Measurements from ENCODE around the gene ZNF442. TPM values are rescaled to one million over a fixed set of nuclear protein-coding genes. Genes with fewer than 3 reads are reported as not detected.

ZNF442 gene
- total and polyA plus RNA-seq, 10 of the 15 experiments (the other 5 are each of a cell fraction or from before 2014, with no cell fraction given), result 0.05 to 0.64 (median 0.23) TPM; not detected in 1

Small RNA genes within 50 kb of the gene (small RNA-seq; reads per million reads assigned to genes)
- gene RPS29P23, result not detected

Other genes starting within 250 kb of the ZNF442 start
Only the 7 nearest of the 11 such genes appear.
- gene ZNF136, start 202.6 kb downstream of the ZNF442 start, total RNA-seq (2014; rRNA removed), result 7.4 and 7.8 TPM in 2 replicates
- gene ZNF136, start 202.6 kb downstream of the ZNF442 start, total RNA-seq (2014; rRNA removed; fragmentation: Illumina TruSeq; extraction: Trizol), result 7.7 and 8.8 TPM in 2 replicates
- gene ZNF136, start 202.6 kb downstream of the ZNF442 start, total RNA-seq (2021), result 4.9 and 6.6 TPM in 2 replicates
- gene ZNF136, start 202.6 kb downstream of the ZNF442 start, polyA plus RNA-seq (2011; rRNA removed), result 7.1 and 11.4 TPM in 2 replicates
- 6.6 and 8.0 TPM in 2 replicates for gene ZNF136, start 202.6 kb downstream of the ZNF442 start, polyA plus RNA-seq (2014; fragmentation: Illumina TruSeq; extraction: Trizol)
- gene ZNF136, start 202.6 kb downstream of the ZNF442 start, polyA plus RNA-seq (2014; fragmentation: Nextera tagmentation; extraction: Ambion mirVana), result 1 to 10 TPM; 2.8 to 3.1 TPM
- 2.9 and 5.0 TPM in 2 replicates for gene ZNF136, start 202.6 kb downstream of the ZNF442 start, polyA plus RNA-seq (2014; rRNA removed)
- gene ZNF136, start 202.6 kb downstream of the ZNF442 start, polyA plus RNA-seq (2016; fragmentation: Nextera tagmentation; extraction: Ambion mirVana), result 1 to 10 TPM; 6.7 to 7.7 TPM
- gene ZNF44, start 70.8 kb downstream of the ZNF442 start, total RNA-seq (2014; rRNA removed), result 3.8 and 4.3 TPM in 2 replicates
- 7.2 and 7.4 TPM in 2 replicates for gene ZNF44, start 70.8 kb downstream of the ZNF442 start, total RNA-seq (2014; rRNA removed; fragmentation: Illumina TruSeq; extraction: Trizol)
- gene ZNF44, start 70.8 kb downstream of the ZNF442 start, total RNA-seq (2021), result 4.4 and 5.5 TPM in 2 replicates
- gene ZNF44, start 70.8 kb downstream of the ZNF442 start, polyA plus RNA-seq (2011; rRNA removed), result 11.3 and 16.4 TPM in 2 replicates
- 6.0 and 7.9 TPM in 2 replicates for gene ZNF44, start 70.8 kb downstream of the ZNF442 start, polyA plus RNA-seq (2014; fragmentation: Illumina TruSeq; extraction: Trizol)
- 1 to 10 TPM; 4.0 to 4.5 TPM for gene ZNF44, start 70.8 kb downstream of the ZNF442 start, polyA plus RNA-seq (2014; fragmentation: Nextera tagmentation; extraction: Ambion mirVana)
- gene ZNF44, start 70.8 kb downstream of the ZNF442 start, polyA plus RNA-seq (2014; rRNA removed), result 2.7 and 3.7 TPM in 2 replicates
- 1 to 10 TPM; 5.3 to 7.3 TPM for gene ZNF44, start 70.8 kb downstream of the ZNF442 start, polyA plus RNA-seq (2016; fragmentation: Nextera tagmentation; extraction: Ambion mirVana)
- gene ZNF563, start 32.0 kb downstream of the ZNF442 start, total RNA-seq (2014; rRNA removed), result 1.8 and 2.7 TPM in 2 replicates
- gene ZNF563, start 32.0 kb downstream of the ZNF442 start, total RNA-seq (2014; rRNA removed; fragmentation: Illumina TruSeq; extraction: Trizol), result 4.4 TPM in 2 replicates
- 2.8 and 3.7 TPM in 2 replicates for gene ZNF563, start 32.0 kb downstream of the ZNF442 start, total RNA-seq (2021)
- gene ZNF563, start 32.0 kb downstream of the ZNF442 start, polyA plus RNA-seq (2011; rRNA removed), result 6.4 and 11.4 TPM in 2 replicates
- gene ZNF563, start 32.0 kb downstream of the ZNF442 start, polyA plus RNA-seq (2014; fragmentation: Illumina TruSeq; extraction: Trizol), result 2.8 and 3.8 TPM in 2 replicates
- gene ZNF563, start 32.0 kb downstream of the ZNF442 start, polyA plus RNA-seq (2014; fragmentation: Nextera tagmentation; extraction: Ambion mirVana), result 1 to 10 TPM; 1.7 to 2.5 TPM
- gene ZNF563, start 32.0 kb downstream of the ZNF442 start, polyA plus RNA-seq (2014; rRNA removed), result 2.7 and 2.8 TPM in 2 replicates
- gene ZNF563, start 32.0 kb downstream of the ZNF442 start, polyA plus RNA-seq (2016; fragmentation: Nextera tagmentation; extraction: Ambion mirVana), result 1 to 10 TPM; 4.8 to 5.5 TPM
- 3.2 and 4.3 TPM in 2 replicates for gene ZNF799, start 35.6 kb upstream of the ZNF442 start, total RNA-seq (2014; rRNA removed)
- gene ZNF799, start 35.6 kb upstream of the ZNF442 start, total RNA-seq (2014; rRNA removed; fragmentation: Illumina TruSeq; extraction: Trizol), result 4.5 and 4.7 TPM in 2 replicates
- 3.1 and 3.5 TPM in 2 replicates for gene ZNF799, start 35.6 kb upstream of the ZNF442 start, total RNA-seq (2021)
- 9.2 and 13.8 TPM in 2 replicates for gene ZNF799, start 35.6 kb upstream of the ZNF442 start, polyA plus RNA-seq (2011; rRNA removed)
- gene ZNF799, start 35.6 kb upstream of the ZNF442 start, polyA plus RNA-seq (2014; fragmentation: Illumina TruSeq; extraction: Trizol), result 2.5 and 2.6 TPM in 2 replicates
- 1 to 10 TPM; 1.5 to 2.0 TPM for gene ZNF799, start 35.6 kb upstream of the ZNF442 start, polyA plus RNA-seq (2014; fragmentation: Nextera tagmentation; extraction: Ambion mirVana)
- 2.1 and 2.3 TPM in 2 replicates for gene ZNF799, start 35.6 kb upstream of the ZNF442 start, polyA plus RNA-seq (2014; rRNA removed)
- 1 to 10 TPM; 2.9 to 3.3 TPM for gene ZNF799, start 35.6 kb upstream of the ZNF442 start, polyA plus RNA-seq (2016; fragmentation: Nextera tagmentation; extraction: Ambion mirVana)
- gene ZNF443, start 75.3 kb upstream of the ZNF442 start, total RNA-seq (2014; rRNA removed), result 3.6 and 4.0 TPM in 2 replicates
- gene ZNF443, start 75.3 kb upstream of the ZNF442 start, total RNA-seq (2014; rRNA removed; fragmentation: Illumina TruSeq; extraction: Trizol), result 5.8 and 6.0 TPM in 2 replicates
- 3.9 and 4.2 TPM in 2 replicates for gene ZNF443, start 75.3 kb upstream of the ZNF442 start, total RNA-seq (2021)
- gene ZNF443, start 75.3 kb upstream of the ZNF442 start, polyA plus RNA-seq (2011; rRNA removed), result 9.1 and 14.2 TPM in 2 replicates
- gene ZNF443, start 75.3 kb upstream of the ZNF442 start, polyA plus RNA-seq (2014; fragmentation: Illumina TruSeq; extraction: Trizol), result 3.4 and 4.1 TPM in 2 replicates
- gene ZNF443, start 75.3 kb upstream of the ZNF442 start, polyA plus RNA-seq (2014; fragmentation: Nextera tagmentation; extraction: Ambion mirVana), result 1 to 10 TPM; 3.0 to 4.5 TPM
- gene ZNF443, start 75.3 kb upstream of the ZNF442 start, polyA plus RNA-seq (2014; rRNA removed), result 1.8 and 2.1 TPM in 2 replicates
- 1 to 10 TPM; 3.0 to 4.1 TPM for gene ZNF443, start 75.3 kb upstream of the ZNF442 start, polyA plus RNA-seq (2016; fragmentation: Nextera tagmentation; extraction: Ambion mirVana)
- 1.5 and 2.5 TPM in 2 replicates for gene ZNF709, start 119.1 kb upstream of the ZNF442 start, total RNA-seq (2014; rRNA removed)
- 2.3 and 2.5 TPM in 2 replicates for gene ZNF709, start 119.1 kb upstream of the ZNF442 start, total RNA-seq (2014; rRNA removed; fragmentation: Illumina TruSeq; extraction: Trizol)
- gene ZNF709, start 119.1 kb upstream of the ZNF442 start, total RNA-seq (2021), result 1.3 and 1.7 TPM in 2 replicates
- 1.9 and 3.1 TPM in 2 replicates for gene ZNF709, start 119.1 kb upstream of the ZNF442 start, polyA plus RNA-seq (2011; rRNA removed)
- 0.57 and 1.00 TPM in 2 replicates for gene ZNF709, start 119.1 kb upstream of the ZNF442 start, polyA plus RNA-seq (2014; fragmentation: Illumina TruSeq; extraction: Trizol)
- gene ZNF709, start 119.1 kb upstream of the ZNF442 start, polyA plus RNA-seq (2014; fragmentation: Nextera tagmentation; extraction: Ambion mirVana), result under 1 TPM; 0.27 to 0.56 TPM
- gene ZNF709, start 119.1 kb upstream of the ZNF442 start, polyA plus RNA-seq (2014; rRNA removed), result 0.63 and 1.5 TPM in 2 replicates
- 1 to 10 TPM in 1 of 2 experiments, under 1 TPM in 1; 0.75 to 1.7 TPM for gene ZNF709, start 119.1 kb upstream of the ZNF442 start, polyA plus RNA-seq (2016; fragmentation: Nextera tagmentation; extraction: Ambion mirVana)
- 4.1 and 4.7 TPM in 2 replicates for gene ZNF564, start 185.8 kb upstream of the ZNF442 start, total RNA-seq (2014; rRNA removed)
- 6.1 and 6.8 TPM in 2 replicates for gene ZNF564, start 185.8 kb upstream of the ZNF442 start, total RNA-seq (2014; rRNA removed; fragmentation: Illumina TruSeq; extraction: Trizol)
- 5.4 and 7.4 TPM in 2 replicates for gene ZNF564, start 185.8 kb upstream of the ZNF442 start, total RNA-seq (2021)
- gene ZNF564, start 185.8 kb upstream of the ZNF442 start, polyA plus RNA-seq (2011; rRNA removed), result 5.6 and 9.6 TPM in 2 replicates
- 4.5 and 6.2 TPM in 2 replicates for gene ZNF564, start 185.8 kb upstream of the ZNF442 start, polyA plus RNA-seq (2014; fragmentation: Illumina TruSeq; extraction: Trizol)
- gene ZNF564, start 185.8 kb upstream of the ZNF442 start, polyA plus RNA-seq (2014; fragmentation: Nextera tagmentation; extraction: Ambion mirVana), result 1 to 10 TPM; 1.5 to 1.8 TPM
- gene ZNF564, start 185.8 kb upstream of the ZNF442 start, polyA plus RNA-seq (2014; rRNA removed), result 2.3 and 5.2 TPM in 2 replicates
- 1 to 10 TPM; 7.6 to 8.9 TPM for gene ZNF564, start 185.8 kb upstream of the ZNF442 start, polyA plus RNA-seq (2016; fragmentation: Nextera tagmentation; extraction: Ambion mirVana)

All from GM12878 (cell line).